IMR-90 (cell line): ENCODE measurements around the gene ACTN2. TPM values are rescaled to one million over a fixed set of nuclear protein-coding genes. Genes with fewer than 3 reads are reported as not detected.

Experiments used
- ATAC-seq: fragments of 200-7000 bp; cut with Tn5 transposase; 2 replicates; pipeline ENCODE4 v1.9.1; 2020; ENCODE audit warnings: low read depth, mild to moderate bottlenecking, moderate library complexity
- BruUV-seq: library from RNA; stranded (reverse); fragments of 400-500 nt; replicated peaks from 2 replicates; lab custom pipeline; 2021; lab: Mats Ljungman, UMichigan
- CTCF ChIA-PET: fragments of 300-600 bp; formaldehyde crosslinking; extraction: SDS; loops from one replicate; lab custom pipeline; 2021; ENCODE audit warnings: antibody characterized with exemption; lab: Yijun Ruan, JAX
- POLR2A ChIA-PET: fragments of 300-600 bp; sonication (Branson Sonifier 250); formaldehyde crosslinking; loops from one replicate; lab custom pipeline; 2022; ENCODE audit warnings: antibody characterized with exemption; ENCODE audit not compliant: unreplicated experiment; lab: Charles Lee
- DNase-seq: peaks from one replicate; pipeline ENCODE4 v3.0.0; 2013
- H2AFZ ChIP-seq: replicated peaks from 2 replicates; pipeline ENCODE3; 2013; ENCODE audit warnings: low read length, mild to moderate bottlenecking; ENCODE audit not compliant: poor library complexity
- H2AK5ac ChIP-seq: 2 replicates; pipeline ENCODE4 v1.6.1; 2013; ENCODE audit warnings: low read depth, low read length, inconsistent platforms
- H2AK9ac ChIP-seq: replicated peaks from 2 replicates; pipeline ENCODE3; 2013; ENCODE audit warnings: mild to moderate bottlenecking, low read depth, low read length, moderate library complexity; ENCODE audit not compliant: poor library complexity
- H2BK120ac ChIP-seq: 2 replicates; pipeline ENCODE4 v1.6.1; 2013; ENCODE audit warnings: low read depth, low read length, inconsistent platforms
- H2BK15ac ChIP-seq: 3 replicates; pipeline ENCODE4 v1.6.1; 2013; ENCODE audit warnings: low read depth, low read length, inconsistent platforms
- H2BK20ac ChIP-seq: 2 replicates; pipeline ENCODE4 v1.6.1; 2013; ENCODE audit warnings: low read depth, mild to moderate bottlenecking, inconsistent platforms, low read length, moderate library complexity
- H2BK5ac ChIP-seq: 2 replicates; pipeline ENCODE4 v1.6.1; 2013; ENCODE audit warnings: mild to moderate bottlenecking, low read depth, low read length, inconsistent platforms; ENCODE audit not compliant: poor library complexity, severe bottlenecking
- H3K14ac ChIP-seq: replicated peaks from 2 replicates; pipeline ENCODE4 v1.6.1; 2013; ENCODE audit warnings: low read depth, low read length, inconsistent platforms
- H3K18ac ChIP-seq: 2 replicates; pipeline ENCODE4 v1.6.1; 2013; ENCODE audit warnings: low read depth, low read length, control low read depth
- H3K23ac ChIP-seq: 2 replicates; pipeline ENCODE4 v1.6.1; 2013; ENCODE audit warnings: low read depth, low read length, inconsistent platforms
- H3K27ac ChIP-seq: 2 replicates; pipeline ENCODE4 v1.5.1; 2013; ENCODE audit warnings: mild to moderate bottlenecking, control low read depth, low read length; ENCODE audit not compliant: insufficient read depth
- H3K27me3 ChIP-seq: 2 replicates; pipeline ENCODE4 v1.6.1; 2013; ENCODE audit warnings: low read length; ENCODE audit not compliant: control insufficient read depth, insufficient read depth
- H3K36me3 ChIP-seq: 2 replicates; pipeline ENCODE4 v1.6.1; 2013; ENCODE audit warnings: low read length, mixed read lengths; ENCODE audit not compliant: control insufficient read depth, insufficient read depth
- H3K4ac ChIP-seq: 2 replicates; pipeline ENCODE4 v1.6.1; 2013; ENCODE audit warnings: low read depth, low read length, inconsistent platforms
- H3K4me1 ChIP-seq: 2 replicates; pipeline ENCODE4 v1.6.1; 2013; ENCODE audit warnings: low read length, mixed read lengths; ENCODE audit not compliant: control insufficient read depth, insufficient read depth
- H3K4me2 ChIP-seq: 2 replicates; pipeline ENCODE4 v1.6.1; 2013; ENCODE audit warnings: low read depth, mild to moderate bottlenecking, control low read depth, low read length, moderate library complexity
- H3K4me3 ChIP-seq: 2 replicates; pipeline ENCODE4 v1.5.1; 2013; ENCODE audit warnings: low read depth, mild to moderate bottlenecking, control low read depth, low read length, moderate library complexity; ENCODE audit not compliant: insufficient read depth
- H3K56ac ChIP-seq: 2 replicates; pipeline ENCODE4 v1.6.1; 2013; ENCODE audit warnings: low read length, inconsistent platforms; ENCODE audit not compliant: insufficient read depth; ENCODE audit errors: extremely low read depth
- H3K79me1 ChIP-seq, 2 experiments: 2 replicates each; pipeline ENCODE4 v1.6.1; 2013; ENCODE audit warnings: low read length in 2 of 2, inconsistent platforms in 1 of 2, low read depth in 1 of 2
- H3K9ac ChIP-seq: 2 replicates; pipeline ENCODE4 v1.6.1; 2013; ENCODE audit warnings: low read depth, low read length, control low read depth
- H3K9me1 ChIP-seq: 2 replicates; pipeline ENCODE4 v1.6.1; 2013; ENCODE audit warnings: low read length, inconsistent platforms; ENCODE audit not compliant: insufficient read depth
- H3K9me3 ChIP-seq: 2 replicates; pipeline ENCODE4 v1.6.1; 2013; ENCODE audit warnings: low read length; ENCODE audit not compliant: control insufficient read depth, insufficient read depth
- H4K20me1 ChIP-seq: 2 replicates; pipeline ENCODE4 v1.6.1; 2013; ENCODE audit warnings: low read length, inconsistent platforms; ENCODE audit not compliant: insufficient read depth
- H4K5ac ChIP-seq: 2 replicates; pipeline ENCODE4 v1.6.1; 2013; ENCODE audit warnings: mild to moderate bottlenecking, low read depth, low read length, control low read depth
- H4K8ac ChIP-seq, 2 experiments: 2 replicates each; pipeline ENCODE4 v1.6.1; 2013; ENCODE audit warnings: low read depth in 2 of 2, low read length in 2 of 2, control low read depth in 1 of 2, inconsistent platforms in 1 of 2
- H4K91ac ChIP-seq: 2 replicates; pipeline ENCODE4 v1.6.1; 2013; ENCODE audit warnings: low read depth, low read length, inconsistent platforms; ENCODE audit not compliant: insufficient read depth
- BHLHE40 ChIP-seq: fragments of 150-350 bp; IDR thresholded peaks from 2 replicates; pipeline ENCODE4 v1.6.1; 2016; ENCODE audit warnings: mild to moderate bottlenecking, low read depth, low read length
- CHD1 ChIP-seq: IDR thresholded peaks from 2 replicates; pipeline ENCODE4 v1.6.1; 2012; ENCODE audit warnings: low read depth, low read length, improper control_type of control experiment
- FOS ChIP-seq: fragments of 150-350 bp; IDR thresholded peaks from 2 replicates; pipeline ENCODE4 v1.6.1; 2016; ENCODE audit warnings: low read depth, low read length
- MAFK ChIP-seq: IDR thresholded peaks from 2 replicates; pipeline ENCODE4 v1.6.1; 2012; ENCODE audit warnings: low read depth, low read length, improper control_type of control experiment
- POLR2A ChIP-seq: IDR thresholded peaks from 2 replicates; pipeline ENCODE4 v1.6.1; 2012; ENCODE audit warnings: mild to moderate bottlenecking, low read depth, low read length
- RAD21 ChIP-seq: IDR thresholded peaks from 2 replicates; pipeline ENCODE4 v1.6.1; 2012; ENCODE audit warnings: low read length, improper control_type of control experiment
- RCOR1 ChIP-seq: IDR thresholded peaks from 2 replicates; pipeline ENCODE4 v1.6.1; 2012; ENCODE audit warnings: mild to moderate bottlenecking, low read length, improper control_type of control experiment; ENCODE audit not compliant: insufficient replicate concordance
- RFX5 ChIP-seq: IDR thresholded peaks from 2 replicates; pipeline ENCODE4 v1.8.0; 2012; ENCODE audit warnings: low read depth, mild to moderate bottlenecking, low read length, moderate library complexity
- SMC3 ChIP-seq: fragments of 150-350 bp; IDR thresholded peaks from 2 replicates; pipeline ENCODE4 v1.6.1; 2016; ENCODE audit warnings: low read depth, mild to moderate bottlenecking, antibody characterized with exemption, low read length, moderate library complexity
- USF2 ChIP-seq: fragments of 150-350 bp; IDR thresholded peaks from 2 replicates; pipeline ENCODE4 v1.6.1; 2017; ENCODE audit warnings: mild to moderate bottlenecking, antibody characterized with exemption, low read length, low read depth
- WGBS, 2 experiments: methylation state at CpG; one replicate each; pipeline versions ENCODE4 v1.1.5 to v1.1.7; 2013; ENCODE audit warnings: missing lambda C conversion rate in 2 of 2; ENCODE audit not compliant: insufficient read length in 1 of 2; ENCODE audit errors: extremely low coverage in 2 of 2; 5-methylcytosine and 5-hydroxymethylcytosine counted together
- dilution Hi-C: fragments of 300-500 bp; cut with HindIII; formaldehyde crosslinking; loops from one replicate; pipeline ENCODE4 v1.14.3; 2018; ENCODE audit warnings: low sequenced_read_pairs; ENCODE audit not compliant: unreplicated experiment
- in situ Hi-C: fragments of 300-500 bp; cut with MboI; formaldehyde crosslinking; loops from 3 replicates; pipeline ENCODE4 v1.14.3; 2019; ENCODE audit warnings: low sequenced_read_pairs, inconsistent platforms, mixed read lengths
- intact Hi-C: fragments of 100-400 bp; cut with micrococcal nuclease; formaldehyde crosslinking; loops from 2 replicates; pipeline ENCODE4 v1.10.0; 2022
- polyA plus RNA-seq, 3 experiments: library from polyadenylated mRNA; depleted of rRNA; stranded (reverse); fragments of >200 nt; gene quantifications; 2 replicates each; pipeline ENCODE4 v1.2.3, GENCODE V29; 2012; ENCODE audit warnings: low replicate concordance in 1 of 3
- total RNA-seq: library from RNA; depleted of rRNA; stranded (reverse); fragments of >200 nt; gene quantifications from 2 replicates; pipeline ENCODE4 v1.2.3, GENCODE V29; 2012

ACTN2 gene
- total and polyA plus RNA-seq, 2 of the 4 experiments (the other 2 are of a cell fraction) = under 0.01 TPM; not detected in 1

- CTCF ChIA-PET = interaction anchor here (0.6 kb wide), 1 partner anchor 157 kb away, joined by 3 read pairs; no protein-coding TSS in a partner anchor
- dilution Hi-C loops = no loop called here
- Histone ChIP-seq H3K27ac (no peak overlapping the region), H3K4me2 (no peak overlapping the region), H4K20me1 (no peaks in the 10 kb centered on the region), H2BK20ac (no peak overlapping the region), H3K4me1 (no peaks in the 10 kb centered on the region), H2BK5ac (no peak overlapping the region), H3K9me3 (no peaks in the 10 kb centered on the region), H3K18ac (no peak overlapping the region), H3K4me3 (no peak overlapping the region), H2BK15ac (no peak overlapping the region), H3K27me3 (no peaks in the 10 kb centered on the region), H3K9ac (no peak overlapping the region), H3K79me1 (no peaks in the 10 kb centered on the region), H4K8ac (no peak overlapping the region), H3K36me3 (no peaks in the 10 kb centered on the region), H3K14ac (no peak overlapping the region), H3K4ac (no peak overlapping the region), H2AFZ (no peak overlapping the region), H3K56ac (no peak overlapping the region), H2AK5ac (no peak overlapping the region), H4K5ac (no peak overlapping the region), H3K9me1 (no peaks in the 10 kb centered on the region), H2AK9ac (no peak overlapping the region), H4K91ac (no peak overlapping the region), H2BK120ac (no peak overlapping the region), H3K23ac (no peak overlapping the region)
- WGBS, 2 experiments = 82% methylated on average over 9 of the region's 10 CpGs; no CpG with 5 or more reads in 1 of the 2 experiments
- ATAC-seq = no peak
- no TSS peak for BruUV-seq
- no peak for DNase-seq
- in situ Hi-C loops = no loop called here
- POLR2A ChIA-PET = no interaction called here
- intact Hi-C loops = no loop called here
- no peak for TF ChIP-seq RAD21
- TF ChIP-seq BHLHE40 = no peak
- no peak for TF ChIP-seq FOS
- TF ChIP-seq SMC3 = no peak
- TF ChIP-seq MAFK = no peak
- no peak for TF ChIP-seq POLR2A
- TF ChIP-seq RFX5 = no peak
- TF ChIP-seq CHD1 = no peak
- no peak for TF ChIP-seq USF2
- no peak for TF ChIP-seq RCOR1
Observed at GRCh38 chr1:236692742-236693141, 6.4 kb downstream of the ACTN2 start.
